Stimulated activated CD4-positive, alpha-beta T cell treated with anti-CD3 and anti-CD28 coated beads, Interleukin-12 subunit alpha, Interleukin-12 subunit beta, amount 100 ng/mL, for 24 hours (primary cell): ENCODE data around the gene MAGI2.
"Not testable (repeated sequence)": the region's sequence is repeated elsewhere in the genome, so short reads cannot be mapped to it uniquely, and the experiment has no call there.

ENCODE experiments used
- DNase-seq, 2 experiments: peaks; one replicate each; pipeline ENCODE4 v3.0.0-alpha.2; 2020; ENCODE audit warnings: low read depth in 2 of 2

Gene MAGI2

GRCh38 chr7:79055722-79056415 lies 397.6 kb downstream of the MAGI2 start:
- no peak for DNase-seq

DNA sequence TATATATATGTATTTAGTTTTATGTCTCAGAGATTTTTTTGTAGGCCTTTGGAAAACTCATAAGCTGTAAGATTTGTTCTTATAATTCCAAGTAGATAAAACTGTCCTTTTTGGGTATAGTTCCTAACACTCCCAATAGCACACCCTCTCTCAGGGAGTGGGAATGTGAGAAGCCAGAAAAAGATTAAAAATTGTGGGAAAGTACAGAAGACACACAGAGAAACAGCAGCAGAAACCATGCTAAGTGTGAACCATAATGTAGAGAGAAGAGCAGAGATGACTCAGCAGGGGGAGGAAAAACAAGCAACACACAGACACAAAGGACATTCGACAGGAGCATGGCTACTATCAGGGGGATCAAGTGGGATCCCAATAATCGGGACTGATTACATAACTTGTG lies 401.6 kb downstream of the MAGI2 start:
- DNase-seq, result no peak

DNA sequence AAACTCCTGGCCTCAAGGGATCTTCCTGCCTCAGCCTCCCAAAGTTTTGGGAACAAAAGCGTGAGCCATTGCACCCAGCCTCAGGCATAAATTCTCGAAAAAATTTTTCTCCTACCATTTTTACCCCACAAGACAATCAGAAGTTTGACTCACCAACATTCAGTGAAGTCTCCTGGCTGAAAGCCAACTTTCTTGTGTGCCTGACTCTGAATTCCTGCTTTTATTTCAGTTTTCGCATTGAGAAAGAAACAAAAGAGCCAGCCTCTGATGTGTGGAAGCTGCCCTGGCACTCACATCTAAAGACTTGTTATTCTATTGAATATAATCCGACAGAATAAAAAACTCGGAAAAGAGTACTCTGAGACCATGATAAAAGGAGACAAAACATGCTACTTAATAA lies 402.9 kb downstream of the MAGI2 start:
- DNase-seq, result no peak

- no peak for DNase-seq
These were observed 407.4 kb downstream of the MAGI2 start for GRCh38 chr7:79046061-79046460.

DNA sequence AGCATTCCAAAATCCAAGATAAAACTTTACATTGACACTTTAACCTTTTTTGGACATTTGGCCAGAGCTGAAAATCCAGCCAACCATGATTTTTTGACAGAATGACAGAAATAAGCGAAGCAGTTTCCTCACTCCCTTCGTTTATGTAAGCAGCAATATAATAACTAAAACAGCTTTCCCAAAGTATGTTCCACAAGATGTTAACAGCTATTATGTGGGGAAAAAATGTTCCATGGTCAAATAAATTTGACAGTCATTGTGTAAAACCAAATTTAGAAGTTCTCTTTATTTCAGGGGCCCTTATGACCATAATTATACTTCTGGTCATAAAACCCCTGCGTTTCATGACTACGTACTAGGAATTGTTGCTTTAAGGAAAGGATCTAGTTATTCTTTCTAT lies 416.5 kb downstream of the MAGI2 start:
- DNase-seq, result no peak

DNA sequence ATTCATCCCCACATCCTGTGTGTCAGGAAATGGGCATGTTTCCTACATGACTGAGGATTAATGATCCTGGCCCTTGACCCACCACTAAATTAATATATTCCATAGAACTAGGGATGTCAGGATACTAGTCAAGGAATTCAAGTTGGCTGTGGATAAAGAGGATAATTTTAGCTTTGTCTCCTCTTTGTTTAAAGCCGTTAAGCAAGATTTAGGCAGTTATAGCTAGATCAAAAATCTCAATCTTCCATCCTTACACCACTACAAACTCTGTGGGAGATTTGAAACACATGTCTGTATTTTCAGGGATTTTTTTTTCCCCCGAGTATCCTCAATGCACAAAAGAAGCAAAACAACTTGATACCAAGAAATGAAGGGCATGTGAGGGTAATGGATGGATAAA lies 417.1 kb downstream of the MAGI2 start:
- no peak for DNase-seq

GRCh38 chr7:79035858-79036257 lies 417.6 kb downstream of the MAGI2 start:
- no peak for DNase-seq

DNA sequence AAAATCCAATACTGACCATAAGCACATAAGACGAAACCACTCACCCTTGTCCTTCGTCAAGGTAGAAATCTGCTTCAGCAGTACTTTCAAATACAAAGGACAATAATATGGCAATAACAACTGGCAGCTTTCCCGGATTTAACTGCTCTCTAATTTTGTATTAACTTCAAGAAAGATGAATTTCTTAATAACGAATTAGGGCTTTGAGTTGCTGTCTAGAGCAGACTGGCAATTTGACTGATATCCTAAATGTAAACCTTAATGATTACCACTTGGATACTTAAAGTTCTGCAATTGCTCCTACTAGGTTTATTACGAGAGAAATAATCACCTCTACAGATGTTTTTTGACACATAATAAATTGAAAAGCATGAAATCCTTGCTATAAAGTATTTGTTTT lies 418.7 kb downstream of the MAGI2 start:
- no peak for DNase-seq

DNA sequence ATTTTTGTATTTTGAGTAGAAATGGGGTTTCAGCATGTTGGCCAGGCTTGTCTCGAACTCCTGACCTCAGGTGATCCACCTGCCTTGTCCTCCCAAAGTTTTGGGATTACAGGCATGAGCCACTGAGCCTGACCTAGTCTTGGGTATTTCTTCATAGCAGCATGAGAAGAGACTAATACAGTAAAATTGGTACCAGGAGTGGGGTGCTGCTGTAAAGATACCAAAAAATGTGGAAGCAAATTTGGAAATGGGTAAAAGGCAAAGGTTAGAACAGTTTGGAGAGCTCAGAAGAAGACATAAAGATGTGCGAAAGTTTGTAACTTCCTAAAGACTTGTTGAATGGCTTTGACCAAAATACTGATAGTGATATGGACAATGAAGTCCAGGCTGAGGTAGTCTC lies 433.8 kb downstream of the MAGI2 start:
- DNase-seq, result not testable (repeated sequence)

DNA sequence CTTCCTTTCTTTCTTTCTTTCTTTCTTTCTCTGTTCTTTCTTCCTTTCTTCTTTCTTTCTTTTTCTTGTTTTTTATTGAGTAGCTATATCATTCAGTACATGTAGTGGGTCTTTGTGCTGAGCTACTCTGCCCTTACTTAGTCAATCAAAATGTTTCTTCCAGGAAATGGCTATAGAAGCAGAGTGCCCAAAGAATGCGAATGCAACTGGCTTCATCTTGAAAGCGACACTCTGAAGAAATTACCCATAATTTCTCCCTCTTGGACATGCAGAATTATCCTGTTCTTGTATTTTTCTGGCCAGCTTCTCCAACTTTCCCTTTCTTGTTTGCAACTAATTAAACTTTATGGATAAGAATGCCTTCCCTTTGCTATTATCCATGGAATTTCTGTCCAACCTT lies 441.5 kb downstream of the MAGI2 start:
- no peak for DNase-seq

DNA sequence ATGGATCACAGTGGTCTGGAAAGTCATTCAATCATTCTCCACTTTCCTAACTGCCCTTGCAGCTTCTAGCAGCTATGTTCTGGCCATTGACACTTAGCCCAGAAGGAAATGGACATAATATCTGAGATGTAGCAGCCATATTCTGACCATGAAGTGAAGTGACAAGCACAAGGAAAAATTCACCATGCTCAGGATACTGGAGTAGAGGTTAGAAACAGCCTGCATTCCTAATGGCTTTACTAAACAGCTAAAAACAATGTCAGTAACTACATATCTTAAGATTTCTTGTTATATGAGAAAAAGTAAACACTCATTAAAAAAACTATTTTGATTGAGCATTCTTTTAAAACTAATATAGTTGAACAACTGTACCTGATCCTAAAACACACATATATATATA lies 443.8 kb downstream of the MAGI2 start:
- DNase-seq, result no peak

GRCh38 chr7:79008786-79009185 lies 444.7 kb downstream of the MAGI2 start:
- DNase-seq, result no peak

DNA sequence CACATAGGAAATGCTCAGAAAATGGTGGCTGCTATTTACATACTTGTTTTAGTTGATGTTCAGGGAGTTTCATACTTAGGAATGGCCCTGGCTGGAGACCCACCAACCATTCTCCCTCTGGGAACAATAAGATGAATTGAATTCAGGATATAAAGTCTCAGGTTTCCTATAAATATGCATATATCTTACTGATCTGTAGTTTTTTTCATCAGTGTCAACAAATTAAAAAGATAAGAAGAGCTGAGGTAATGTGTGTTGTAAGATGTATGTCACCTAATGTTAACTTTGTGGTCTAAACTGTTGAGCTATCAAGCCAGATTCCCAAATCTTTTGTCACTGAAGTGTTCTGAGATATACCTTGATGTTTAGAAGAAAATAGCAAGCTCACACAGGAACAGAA lies 457.5 kb downstream of the MAGI2 start:
- DNase-seq, result no peak

- no peak for DNase-seq
These were observed 460.1 kb downstream of the MAGI2 start for GRCh38 chr7:78993341-78993740.

DNA sequence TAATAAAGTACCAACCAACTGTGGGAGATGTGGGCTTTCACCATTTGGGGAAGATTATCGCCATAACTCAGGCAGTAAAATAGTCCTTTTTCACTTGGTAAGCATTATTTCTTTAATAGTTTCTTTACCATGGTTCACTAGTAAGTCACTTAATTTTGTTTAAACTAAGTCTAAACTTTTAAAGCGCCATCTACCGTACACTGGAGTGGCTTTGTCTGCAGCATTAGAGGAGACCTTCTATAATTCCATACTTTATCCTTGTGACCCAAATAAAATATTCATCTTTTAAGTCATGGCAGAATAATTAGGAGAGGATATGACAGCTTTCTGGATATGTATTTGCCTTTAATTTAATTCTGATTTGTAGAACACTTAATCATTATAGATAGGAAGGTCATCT lies 468.0 kb downstream of the MAGI2 start:
- no peak for DNase-seq

GRCh38 chr7:78983483-78983882 lies 470.0 kb downstream of the MAGI2 start:
- no peak for DNase-seq

GRCh38 chr7:78970440-78970916 lies 483.0 kb downstream of the MAGI2 start:
- no peak for DNase-seq

- no peak for DNase-seq
These were observed 484.5 kb downstream of the MAGI2 start for GRCh38 chr7:78968951-78969350.

GRCh38 chr7:78967561-78967960 lies 485.9 kb downstream of the MAGI2 start:
- not testable (repeated sequence) for DNase-seq

- DNase-seq, result no peak
These were observed 486.4 kb downstream of the MAGI2 start for GRCh38 chr7:78967046-78967445.

GRCh38 chr7:78959477-78959876 lies 494.0 kb downstream of the MAGI2 start:
- no peak for DNase-seq

- no peak for DNase-seq
These were observed 498.1 kb downstream of the MAGI2 start for GRCh38 chr7:78955329-78955728.

- no peak for DNase-seq
These were observed 499.6 kb downstream of the MAGI2 start for GRCh38 chr7:78953726-78954363.

- no peak for DNase-seq
These were observed 500.4 kb downstream of the MAGI2 start for GRCh38 chr7:78953090-78953489.
